DMS 273 (cell line): ENCODE measurements around the gene FABP1.
A peak's percentile ranks its signal among the peaks of the same experiment; 100 is the strongest.

ENCODE experiments used
- DNase-seq: peaks from one replicate; lab custom pipeline; 2025; ENCODE audit not compliant: unreplicated experiment; lab: John Stamatoyannopoulos, UW

FABP1 gene

DNA sequence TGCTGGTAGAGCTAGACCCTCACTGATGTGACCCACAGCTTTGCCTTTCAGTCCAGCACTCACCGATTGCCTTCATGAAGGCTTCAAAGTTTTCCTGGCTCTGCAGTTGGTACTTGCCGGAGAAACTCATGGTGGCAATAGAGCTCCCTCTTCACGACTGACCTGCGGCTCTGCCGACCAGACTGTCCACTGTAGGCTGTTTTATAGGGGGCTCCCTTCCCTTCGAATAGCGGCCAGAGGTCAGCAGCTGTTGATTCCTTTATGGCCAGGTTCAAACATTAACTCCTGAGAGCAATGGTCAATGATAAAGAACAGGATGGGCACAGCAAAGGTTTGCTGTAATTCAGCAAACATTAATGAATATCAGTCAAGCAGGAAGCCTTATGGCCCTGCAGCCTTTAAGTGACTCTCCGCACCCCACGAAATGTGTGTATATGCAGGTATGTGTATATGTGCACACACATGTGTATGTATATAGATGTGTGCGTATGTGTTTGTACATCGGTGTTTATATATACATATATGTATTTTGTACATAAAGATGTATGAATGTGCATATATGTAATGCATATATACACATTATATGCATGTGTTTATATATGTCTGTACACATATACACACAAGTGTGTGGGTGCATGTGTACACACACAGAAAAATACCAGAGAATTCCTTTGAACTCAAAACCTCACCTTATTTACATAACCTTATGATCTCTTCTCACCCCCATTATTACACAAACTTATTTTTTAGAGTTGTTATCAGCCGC lies at the start of gene FABP1:
Gene FABP1 (minus strand): TSS at position 175 of the 766 bp plus-strand sequence. CDS start 45 bp downstream, at position 130.
- DNase-seq, result no peak

DNA sequence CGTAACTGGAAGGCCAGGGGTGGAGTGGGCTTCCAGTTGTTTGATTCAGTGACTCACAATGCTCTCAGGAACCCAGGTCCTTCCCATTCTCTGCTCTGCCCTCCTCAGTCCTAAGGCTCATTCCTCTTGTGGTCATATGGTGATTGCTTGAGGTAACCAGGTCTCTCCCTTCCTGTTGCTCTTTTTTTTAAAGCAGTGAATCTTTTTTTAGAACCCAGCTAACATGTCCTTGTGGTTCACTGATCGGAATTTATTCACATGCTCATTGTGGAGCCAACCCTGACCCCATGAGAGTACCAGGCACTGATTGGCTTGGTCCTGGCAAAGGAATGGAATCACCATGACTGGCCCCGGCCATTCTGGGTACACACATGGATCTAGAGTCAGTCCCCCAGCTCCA lies 49.7 kb upstream of the FABP1 start:
- DNase-seq, result no peak

DNA sequence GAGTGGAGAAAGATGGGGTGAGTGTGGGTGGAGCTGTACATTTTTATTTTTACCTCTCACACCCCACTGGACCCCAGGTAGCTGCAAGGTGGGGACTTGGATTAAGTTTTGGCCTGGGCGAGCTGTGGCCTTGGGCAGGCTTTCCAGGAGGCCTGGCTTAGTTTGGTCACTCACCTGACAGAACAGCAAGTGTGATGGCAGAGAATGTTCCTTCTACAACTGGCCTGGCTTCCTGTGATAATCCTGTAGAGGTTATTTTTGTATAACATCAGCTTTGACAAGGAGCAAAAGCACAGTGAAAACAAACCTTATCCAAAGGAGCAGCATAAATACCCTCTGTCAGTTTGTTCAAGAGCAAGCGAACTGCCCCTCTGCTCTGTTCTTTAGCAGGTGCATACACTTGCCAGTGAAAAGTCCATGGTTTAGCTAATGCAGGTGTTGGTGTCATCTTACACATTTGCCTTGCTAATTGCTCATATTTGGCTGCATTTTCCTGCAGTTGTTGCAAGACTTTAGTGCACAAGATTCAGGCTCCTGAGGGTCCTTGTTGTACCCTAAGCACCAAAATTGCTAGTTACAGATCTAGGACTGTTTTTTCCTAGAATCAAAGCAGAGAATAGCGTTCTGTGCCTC lies 48.6 kb upstream of the FABP1 start:
- peak; percentile 19 for DNase-seq

DNA sequence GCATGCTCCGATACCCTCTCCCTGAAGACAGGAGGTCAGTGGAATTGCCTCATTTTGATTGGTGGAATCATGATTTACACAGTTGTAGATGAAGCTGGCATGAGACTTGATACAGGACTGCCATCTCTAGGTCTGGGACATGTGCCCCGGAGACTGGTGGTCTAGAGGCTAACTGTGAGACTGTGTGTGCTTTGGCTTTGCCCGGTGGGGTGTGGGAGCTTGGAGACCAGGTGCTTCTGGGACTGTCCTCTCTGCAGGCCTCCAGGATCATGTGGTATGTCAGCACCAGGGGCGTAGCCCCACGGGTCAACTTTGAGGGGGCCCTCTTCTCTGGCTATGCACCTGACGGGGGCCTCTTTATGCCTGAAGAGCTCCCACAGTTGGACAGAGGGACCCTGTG lies 45.0 kb upstream of the FABP1 start:
- DNase-seq, result no peak

DNA sequence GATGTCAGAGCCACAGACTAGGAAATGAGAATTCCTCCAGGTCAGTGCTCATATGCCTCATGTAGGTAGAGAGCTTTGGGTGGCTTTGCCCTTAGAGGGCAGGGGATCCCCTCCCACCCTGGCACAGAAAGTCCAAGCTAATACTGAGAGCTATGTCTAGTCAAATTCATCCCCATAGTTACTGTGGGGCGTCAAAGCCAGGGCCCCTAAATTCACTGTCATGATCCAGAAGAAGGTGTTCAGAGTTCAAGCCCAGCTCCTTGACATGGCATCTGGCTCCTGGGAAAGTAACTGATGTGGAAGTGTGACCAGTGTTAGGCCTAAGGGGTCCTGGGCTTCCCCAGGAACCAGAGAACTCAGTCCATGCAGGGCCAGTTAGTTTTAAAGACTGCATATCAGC lies 44.1 kb upstream of the FABP1 start:
- no peak for DNase-seq

DNA sequence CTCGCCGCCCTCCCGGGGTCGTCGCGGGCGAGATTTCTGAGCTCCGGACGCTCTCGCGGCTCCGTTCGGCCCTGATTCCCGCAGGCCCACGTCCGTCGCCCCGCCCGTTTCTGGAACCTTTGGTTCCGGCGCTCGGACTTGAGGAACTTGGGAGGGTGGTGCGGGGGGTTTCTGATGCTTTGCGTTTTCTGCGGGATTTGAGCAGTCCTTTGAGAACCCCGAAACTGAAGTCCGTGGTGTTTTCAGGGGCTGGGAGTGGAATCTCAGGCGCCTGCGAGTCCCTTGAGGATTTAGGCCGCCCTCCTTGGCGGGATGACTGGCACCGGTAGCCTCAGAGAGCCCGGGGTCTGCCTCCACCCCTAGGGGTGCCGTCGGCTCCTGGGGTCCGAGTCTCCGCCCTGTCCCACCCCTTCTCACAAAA lies 42.6 kb upstream of the FABP1 start:
- peak; percentile 73 for DNase-seq

DNA sequence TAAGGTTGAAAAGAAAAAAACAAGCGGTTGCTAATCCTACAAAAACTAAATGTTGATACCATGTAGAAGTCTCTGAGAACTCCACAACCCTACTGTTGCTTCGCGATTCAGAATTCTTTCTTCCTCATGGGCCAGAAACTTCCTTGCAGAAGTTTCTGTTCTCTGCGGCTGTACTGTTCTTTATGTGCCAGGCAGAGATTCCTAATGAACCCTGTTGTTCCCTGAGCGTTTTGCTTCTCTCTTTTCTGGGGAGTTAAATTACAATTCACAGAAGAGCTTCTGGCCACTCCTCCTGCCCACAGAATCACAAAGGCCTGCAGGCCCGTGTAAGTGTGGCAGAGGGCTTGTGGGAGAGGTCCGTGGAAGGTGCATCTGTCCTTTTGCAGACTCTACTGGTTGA lies 40.5 kb upstream of the FABP1 start:
- no peak for DNase-seq

DNA sequence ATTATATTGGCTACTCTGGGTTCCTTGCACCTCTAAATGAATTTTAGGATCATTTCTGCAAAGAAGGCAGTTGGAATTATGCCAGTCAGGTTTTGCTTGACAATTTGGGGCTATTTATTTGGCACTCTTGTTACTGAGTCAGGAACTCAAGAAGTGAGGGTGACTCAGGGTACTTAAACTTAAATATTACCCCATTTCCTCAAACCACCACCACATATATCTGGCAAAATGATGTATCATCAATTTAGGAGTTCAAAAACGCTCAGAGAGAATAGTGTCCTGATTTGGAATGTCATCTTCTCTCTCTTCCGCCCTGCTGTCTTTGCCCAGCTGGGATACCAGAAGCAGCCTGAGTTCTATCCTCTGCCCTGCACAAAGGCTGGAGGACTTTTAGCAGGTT lies 39.9 kb upstream of the FABP1 start:
- no peak for DNase-seq

DNA sequence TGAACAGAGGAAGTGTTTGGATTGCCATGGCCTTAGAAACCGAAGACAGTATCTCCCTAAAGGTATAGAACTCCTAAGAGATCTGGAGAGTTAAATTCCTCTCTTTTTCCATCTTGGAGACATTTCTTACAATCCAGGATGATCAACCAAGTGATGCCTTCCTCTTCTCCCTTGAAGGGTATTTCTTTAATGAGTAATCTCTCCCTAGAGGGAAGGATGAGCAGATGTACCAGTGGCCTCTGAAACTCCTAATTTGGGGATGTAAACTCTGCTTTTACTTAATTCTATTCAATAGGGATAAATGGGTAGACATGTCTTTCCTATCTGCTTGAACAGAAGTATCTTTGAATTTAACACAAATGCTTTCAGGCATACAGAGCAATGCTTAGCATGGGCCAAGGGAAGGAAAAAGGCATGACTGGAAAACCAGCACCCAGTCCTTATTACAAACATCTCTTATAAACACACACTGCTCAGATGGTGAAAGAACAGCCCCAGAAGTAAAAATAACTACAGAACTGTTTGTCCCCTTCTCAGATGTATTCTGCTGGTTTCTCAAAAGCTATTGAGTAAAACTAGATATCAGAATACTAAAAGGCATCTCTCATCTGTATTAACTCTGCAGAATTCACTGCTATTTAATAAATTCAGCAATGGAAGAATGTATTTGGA lies 37.6 kb upstream of the FABP1 start:
- DNase-seq, result no peak

DNA sequence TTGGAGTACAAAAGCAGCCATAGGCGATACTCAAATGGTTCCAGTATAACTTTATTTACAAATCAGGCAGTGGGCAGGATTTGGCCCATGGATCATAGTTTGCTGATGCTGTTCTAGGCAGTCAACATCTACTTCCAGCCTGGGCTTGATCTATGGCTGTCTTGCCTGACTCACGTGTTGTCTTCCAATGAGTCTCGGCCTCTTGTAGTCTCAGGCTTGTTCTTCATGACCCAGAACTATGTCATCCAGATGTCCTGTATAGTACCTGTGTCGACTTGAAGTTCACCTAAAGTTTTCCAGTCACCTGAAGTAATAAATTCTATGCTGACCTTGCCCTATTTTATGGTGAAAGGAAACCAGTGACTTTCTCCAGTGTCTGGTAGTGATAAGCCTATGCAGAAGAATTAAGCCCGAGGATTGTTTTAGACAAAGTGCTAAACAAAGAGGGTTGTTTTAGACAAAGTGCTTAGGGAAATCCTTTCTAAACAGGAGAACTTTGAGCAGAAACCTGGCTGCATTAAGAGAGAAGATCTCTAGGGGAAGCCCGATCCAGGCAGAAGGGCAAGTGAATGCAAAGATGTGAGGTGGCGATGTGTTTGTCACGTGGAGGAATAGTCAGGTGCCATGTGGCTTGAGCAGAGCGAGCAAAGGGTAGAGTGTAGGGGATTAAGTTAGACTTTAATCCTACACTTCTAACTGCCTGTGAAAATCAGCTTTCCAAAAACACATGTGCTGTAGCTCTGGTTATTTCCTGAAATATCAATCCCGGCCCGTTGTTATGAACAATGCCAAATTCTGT lies 33.8 kb upstream of the FABP1 start:
- DNase-seq, result no peak

DNA sequence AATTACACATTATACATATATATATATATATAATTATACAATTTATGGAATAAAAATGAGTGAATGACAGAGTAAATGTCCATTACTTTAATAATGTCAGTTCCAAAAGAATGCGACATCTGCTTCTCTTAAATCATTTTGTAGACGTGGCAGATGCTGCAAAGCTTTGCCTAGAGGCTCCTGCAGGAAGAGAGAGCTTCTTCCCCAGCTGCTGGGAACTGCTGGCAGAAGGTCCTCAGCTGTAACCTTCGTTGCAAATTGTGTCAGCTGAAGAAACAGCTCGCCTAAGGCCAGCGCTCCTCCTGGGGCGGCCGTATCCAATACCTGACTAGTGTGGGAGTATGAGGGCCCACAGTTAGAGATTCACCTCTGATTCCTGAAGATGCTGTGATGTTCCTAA lies 32.7 kb upstream of the FABP1 start:
- peak; percentile 36 for DNase-seq

DNA sequence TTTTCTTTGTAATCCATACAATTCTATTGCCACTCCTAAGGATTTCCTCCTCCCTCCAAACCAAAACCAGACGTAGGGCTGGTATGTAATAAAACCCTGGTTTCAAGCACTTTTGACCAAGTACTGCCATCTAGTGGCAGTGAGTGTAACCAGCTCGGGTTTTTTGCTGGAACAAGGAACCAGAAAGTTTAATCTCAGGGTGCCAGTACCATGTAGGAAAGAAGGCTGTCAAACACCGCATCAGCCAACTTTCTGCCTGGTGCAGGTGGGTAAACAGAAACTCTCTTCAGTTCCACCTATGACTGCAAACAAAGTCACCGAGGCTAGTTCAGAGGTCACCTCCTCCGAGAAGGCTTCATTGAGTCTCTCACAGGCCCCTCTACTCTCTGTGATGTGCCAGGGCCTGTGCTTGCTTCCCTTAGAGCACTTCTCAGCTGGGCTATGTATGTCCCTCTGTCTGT lies 32.1 kb upstream of the FABP1 start:
- peak; percentile 86 for DNase-seq

DNA sequence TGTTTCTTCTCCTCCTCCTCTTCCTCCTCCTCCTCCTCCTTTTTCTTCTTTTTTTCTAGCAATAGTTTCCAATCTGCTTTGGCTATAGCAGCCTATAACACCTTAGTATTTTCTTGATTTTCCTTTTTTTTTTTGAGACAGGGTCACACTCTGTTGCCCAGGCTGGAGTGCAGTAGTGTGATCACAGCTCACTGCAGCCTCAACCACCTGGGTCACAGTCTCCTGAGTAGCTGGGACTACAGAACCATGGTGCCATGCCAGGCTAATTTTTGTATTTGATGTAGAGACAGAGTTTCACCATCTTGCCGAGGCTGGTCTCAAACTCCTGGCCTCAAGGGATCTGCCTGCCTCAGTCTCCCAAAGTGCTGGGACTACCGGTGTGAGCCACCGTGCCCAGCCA lies 31.6 kb upstream of the FABP1 start:
- no peak for DNase-seq

DNA sequence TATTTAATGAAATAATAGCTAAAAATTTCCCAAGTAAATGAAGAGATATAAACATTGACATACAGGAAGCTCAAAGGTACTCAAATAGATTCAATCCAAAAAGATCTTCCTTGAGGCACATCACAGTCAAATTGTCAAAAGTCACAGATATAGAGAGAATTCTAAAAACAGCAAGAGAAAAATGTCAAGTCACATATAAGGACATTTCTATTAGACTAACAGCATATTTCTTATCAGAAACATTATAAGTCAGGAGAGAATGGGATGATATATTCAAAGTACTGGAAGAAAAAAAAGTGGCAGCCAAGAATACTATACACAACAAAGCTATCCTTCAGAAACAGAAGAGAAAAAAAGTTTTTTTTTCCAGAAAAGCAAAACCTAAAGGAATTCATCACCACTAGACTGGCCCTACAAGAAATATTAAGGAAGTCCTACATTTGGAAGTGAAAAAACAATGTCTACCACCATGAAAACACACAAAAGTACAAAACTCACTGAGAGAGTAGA lies 21.1 kb upstream of the FABP1 start:
- no peak for DNase-seq

DNA sequence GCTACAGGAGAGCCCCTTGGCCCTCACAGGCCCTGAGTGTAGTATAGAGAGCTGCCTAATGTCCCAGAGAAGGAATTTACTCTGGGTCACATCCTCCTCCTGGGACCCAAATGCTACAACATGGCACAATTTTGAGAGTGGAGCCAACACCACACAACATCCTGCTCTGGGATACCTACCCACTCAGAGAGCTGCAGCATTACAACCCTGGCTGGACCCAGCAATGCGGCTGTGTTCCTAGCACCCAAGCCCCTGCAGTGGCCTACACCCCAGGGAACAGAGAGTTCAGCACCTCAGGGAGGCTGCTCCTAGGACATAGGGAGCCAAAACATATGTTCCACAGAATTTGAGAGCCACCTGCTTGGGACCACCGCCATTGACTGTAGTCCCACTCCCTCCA lies 19.3 kb upstream of the FABP1 start:
- no peak for DNase-seq

DNA sequence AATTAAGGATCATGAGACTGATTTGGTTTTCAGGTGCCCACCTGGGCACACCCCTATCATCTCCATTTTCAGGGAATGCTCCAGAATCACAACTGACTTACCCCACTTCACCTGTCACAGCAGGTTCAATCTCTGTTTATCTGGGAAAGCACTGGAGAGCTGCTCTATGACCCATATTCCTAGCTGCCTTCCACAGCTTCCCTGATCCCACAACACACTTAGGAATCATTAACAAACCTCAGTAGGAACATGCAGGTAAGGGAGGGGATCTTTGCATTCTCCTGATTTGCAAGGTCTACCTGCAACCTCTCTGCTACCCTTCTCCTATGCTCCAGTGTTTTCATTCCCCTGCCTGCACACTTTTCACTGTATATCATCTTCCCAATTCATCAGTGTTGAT lies 18.7 kb upstream of the FABP1 start:
- no peak for DNase-seq

DNA sequence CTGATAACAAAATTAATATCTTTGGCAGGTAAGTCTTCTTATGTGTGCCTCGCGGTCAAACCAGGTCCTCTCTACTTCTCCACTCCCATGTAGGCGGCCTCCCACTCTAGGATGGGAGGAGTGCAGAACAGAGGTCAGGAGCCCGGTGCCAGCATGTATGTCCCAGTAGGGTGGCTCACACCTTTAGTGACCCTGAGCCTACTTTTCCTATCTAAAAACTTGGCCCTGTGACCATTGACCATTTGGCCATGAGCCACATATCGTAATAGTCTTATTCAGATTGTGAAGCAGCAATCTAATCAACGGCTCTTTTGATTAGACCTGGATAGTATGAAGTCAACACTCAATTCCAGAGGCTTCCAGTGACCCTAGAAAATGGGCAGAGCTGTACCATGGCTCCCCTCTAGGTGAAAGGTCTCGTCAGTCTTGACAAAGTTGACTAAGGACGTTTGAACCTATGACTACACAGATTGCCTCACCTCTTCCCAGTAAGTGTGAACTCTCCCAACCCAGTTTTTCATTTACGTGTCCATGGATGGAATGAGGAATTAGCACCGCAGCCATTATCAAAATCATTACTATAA lies 17.1 kb upstream of the FABP1 start:
- no peak for DNase-seq

DNA sequence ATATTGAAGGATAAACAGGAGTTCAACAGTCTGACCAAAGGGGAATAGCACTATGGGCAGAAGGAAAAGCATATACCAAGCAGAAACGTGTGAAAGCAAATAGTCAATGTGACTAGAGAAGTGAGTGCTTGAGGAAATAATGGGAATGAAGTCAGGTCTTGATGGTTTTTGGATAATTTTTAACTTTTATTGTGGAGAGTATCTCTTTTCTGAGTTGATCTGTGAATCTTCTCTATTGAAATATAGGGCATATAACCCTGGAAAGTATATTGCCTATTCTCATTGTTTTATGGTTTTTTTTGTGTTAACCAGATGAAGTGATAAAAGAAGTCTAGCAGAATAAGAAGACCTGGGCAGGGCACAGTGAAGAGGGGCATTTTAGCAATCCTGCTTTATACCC lies 16.4 kb upstream of the FABP1 start:
- no peak for DNase-seq

DNA sequence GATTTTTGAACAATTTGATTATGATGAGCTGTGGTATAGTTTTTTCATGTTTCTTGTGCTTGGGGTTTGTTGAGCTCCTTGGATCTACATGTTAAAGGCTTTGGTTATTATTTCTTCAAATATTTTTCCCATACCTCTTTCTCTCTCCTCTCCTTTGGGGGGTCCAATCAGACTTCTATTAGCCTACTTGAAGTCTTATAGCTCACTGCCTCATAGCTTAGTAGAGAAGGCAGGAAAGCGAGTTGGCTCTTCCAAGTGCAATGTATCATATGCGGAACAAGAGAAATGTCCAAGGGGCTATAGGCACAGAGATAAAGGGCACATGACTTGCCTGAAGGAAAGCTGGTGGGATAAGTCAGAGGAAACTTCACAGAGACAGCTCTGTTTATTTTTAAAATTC lies 14.1 kb upstream of the FABP1 start:
- DNase-seq, result no peak

DNA sequence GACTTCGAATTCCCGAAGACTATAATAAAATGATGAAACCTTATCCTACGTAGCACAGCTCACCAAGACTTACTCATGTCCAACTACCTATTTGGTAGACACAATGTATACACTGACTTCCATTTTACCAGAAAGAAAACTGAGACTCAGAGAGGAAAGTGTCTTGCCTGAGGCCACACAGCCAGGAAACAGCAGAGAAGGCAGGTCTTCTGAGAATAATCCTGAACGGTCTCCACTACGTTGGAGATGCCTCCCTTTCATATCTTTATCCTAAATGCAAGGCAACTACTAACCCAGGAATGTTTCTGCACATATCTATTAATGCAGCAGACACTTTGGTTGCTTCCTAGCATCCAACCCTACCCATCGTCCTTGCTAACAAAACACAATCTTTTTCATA lies 11.9 kb upstream of the FABP1 start:
- DNase-seq, result no peak

DNA sequence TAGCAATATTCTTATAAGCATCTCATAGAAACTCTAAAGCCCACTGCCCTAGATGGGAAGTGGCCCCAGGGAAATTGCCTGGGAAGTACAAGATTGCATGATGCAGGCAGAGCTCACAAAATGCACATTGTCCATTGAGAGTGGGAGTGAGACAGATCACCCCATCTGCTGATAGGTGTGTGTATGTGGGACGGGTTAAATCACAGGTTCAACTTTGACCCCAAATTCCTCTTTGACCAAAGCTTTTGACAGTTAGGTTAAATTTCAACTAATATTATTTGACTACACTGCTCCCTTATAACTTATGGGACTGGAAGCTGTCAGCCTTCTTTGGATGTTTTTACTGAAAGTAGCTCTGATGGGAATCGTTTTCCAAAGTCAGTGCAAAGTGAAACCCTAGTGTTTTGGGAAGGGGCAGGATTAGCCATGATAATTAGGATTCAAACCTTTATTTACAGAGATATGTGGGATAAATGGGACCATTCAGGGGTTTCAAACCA lies 11.4 kb upstream of the FABP1 start:
- no peak for DNase-seq
